BJ (cell line): ENCODE data around the gene LSM12. TPM values are rescaled to one million over a fixed set of nuclear protein-coding genes. Genes with fewer than 3 reads are reported as not detected.
"Not testable (repeated sequence)": the region's sequence is repeated elsewhere in the genome, so short reads cannot be mapped to it uniquely, and the experiment has no call there.

Experiments
- CTCF ChIA-PET: fragments of 350-600 bp; formaldehyde crosslinking; extraction: SDS; loops from one replicate; lab custom pipeline; 2021; ENCODE audit warnings: antibody characterized with exemption, inconsistent platforms; lab: Yijun Ruan, JAX
- POLR2A ChIA-PET: fragments of 300-600 bp; sonication (Branson Sonifier 250); formaldehyde crosslinking; extraction: SDS; loops from one replicate; lab custom pipeline; 2021; ENCODE audit warnings: antibody characterized with exemption; lab: Charles Lee
- DNase-seq: peaks from one replicate; pipeline ENCODE4 v3.0.0-alpha.2; 2011; ENCODE audit warnings: low read depth
- H3K27me3 ChIP-seq: 2 replicates; pipeline ENCODE4 v1.6.0; 2011; ENCODE audit warnings: low read length; ENCODE audit not compliant: control insufficient read depth, insufficient read depth
- H3K36me3 ChIP-seq: 2 replicates; pipeline ENCODE4 v1.5.1; 2011; ENCODE audit warnings: low read length; ENCODE audit not compliant: control insufficient read depth, insufficient read depth
- H3K4me3 ChIP-seq: 2 replicates; pipeline ENCODE4 v1.5.1; 2011; ENCODE audit warnings: low read depth, mild to moderate bottlenecking, control low read depth, low read length
- CTCF ChIP-seq: IDR thresholded peaks from 2 replicates; pipeline ENCODE4 v1.5.1; 2011; ENCODE audit warnings: low read depth, mild to moderate bottlenecking, control low read depth, inconsistent platforms, low read length, moderate library complexity; ENCODE audit not compliant: insufficient read depth
- polyA plus RNA-seq: library from polyadenylated mRNA; depleted of rRNA; stranded (reverse); fragments of >200 nt; gene quantifications from 2 replicates; pipeline ENCODE4 v1.2.3, GENCODE V29; 2011

Gene LSM12
- polyA plus RNA-seq, 1 experiment, result 36.3 TPM

- Histone ChIP-seq H3K27me3 (no peaks in the 10 kb centered on the region), H3K4me3 (no peak overlapping the region), H3K36me3 (peaks cover 9% of the 10 kb centered on the region)
- ChIA-PET CTCF (interaction anchor here (1.1 to 1.6 kb wide), 2 partner anchors 12 to 143 kb away, joined by 3 to 9 read pairs; no protein-coding TSS in a partner anchor), POLR2A (no interaction called here)
- DNase-seq, result no peak
- no peak for TF ChIP-seq CTCF
Observed at GRCh38 chr17:44053125-44053872, 13.2 kb downstream of the LSM12 start.

GRCh38 chr17:44049294-44050060 is 17.0 kb downstream of the LSM12 start:
- POLR2A ChIA-PET, result no interaction called here
- H3K36me3 ChIP-seq, result peaks cover 9% of the 10 kb centered on the region
- no peaks in the 10 kb centered on the region for H3K27me3 ChIP-seq
- DNase-seq, result no peak
- CTCF ChIA-PET, result interaction anchor here (1.0 to 2.1 kb wide), 4 partner anchors 9 to 121 kb away, joined by 3 to 7 read pairs (median 3); partner anchors contain the start of gene ASB16
- H3K4me3 ChIP-seq, result no peak overlapping the region
- no peak for TF ChIP-seq CTCF

GRCh38 chr17:44046893-44047292 is 19.6 kb downstream of the LSM12 start:
- H3K4me3 ChIP-seq, CTCF ChIA-PET, H3K36me3 ChIP-seq, DNase-seq, POLR2A ChIA-PET, H3K27me3 ChIP-seq: not testable (repeated sequence)

- POLR2A ChIA-PET, result interaction anchor here (0.7 kb wide), 1 partner anchor 29 kb away, joined by 3 read pairs; no protein-coding TSS in a partner anchor
- peaks cover 5% of the 10 kb centered on the region for H3K36me3 ChIP-seq
- TF ChIP-seq CTCF, result no peak
- H3K4me3 ChIP-seq, result no peak overlapping the region
- no peak for DNase-seq
- CTCF ChIA-PET, result interaction anchor here (0.6 kb wide), 1 partner anchor 12 kb away, joined by 4 read pairs; no protein-coding TSS in a partner anchor
- H3K27me3 ChIP-seq, result no peaks in the 10 kb centered on the region
Observed at GRCh38 chr17:44045486-44045885, 21.0 kb downstream of the LSM12 start.

GRCh38 chr17:44044071-44044470 is 22.4 kb downstream of the LSM12 start:
- DNase-seq, result no peak

More at GRCh38 chr17:44044071-44044470, 22.4 kb downstream of the LSM12 start:
- Histone ChIP-seq H3K27me3 (no peaks in the 10 kb centered on the region), H3K4me3 (no peak overlapping the region), H3K36me3 (no peaks in the 10 kb centered on the region; the same call in 1 of the 2 replicates)
- CTCF ChIA-PET, result interaction anchor here (0.6 to 5.3 kb wide), 9 partner anchors 14 to 287 kb away, joined by 3 to 42 read pairs (median 4); partner anchors contain the start of gene PPY
- POLR2A ChIA-PET, result no interaction called here
- TF ChIP-seq CTCF, result no peak
